Ammon's horn (tissue), 1 donor: ENCODE results near the gene PLCH1.

Experiments used
- DNase-seq: peaks from one replicate; pipeline ENCODE4 v3.0.0-alpha.2; 2016; ENCODE audit warnings: low spot score

Gene PLCH1

DNA sequence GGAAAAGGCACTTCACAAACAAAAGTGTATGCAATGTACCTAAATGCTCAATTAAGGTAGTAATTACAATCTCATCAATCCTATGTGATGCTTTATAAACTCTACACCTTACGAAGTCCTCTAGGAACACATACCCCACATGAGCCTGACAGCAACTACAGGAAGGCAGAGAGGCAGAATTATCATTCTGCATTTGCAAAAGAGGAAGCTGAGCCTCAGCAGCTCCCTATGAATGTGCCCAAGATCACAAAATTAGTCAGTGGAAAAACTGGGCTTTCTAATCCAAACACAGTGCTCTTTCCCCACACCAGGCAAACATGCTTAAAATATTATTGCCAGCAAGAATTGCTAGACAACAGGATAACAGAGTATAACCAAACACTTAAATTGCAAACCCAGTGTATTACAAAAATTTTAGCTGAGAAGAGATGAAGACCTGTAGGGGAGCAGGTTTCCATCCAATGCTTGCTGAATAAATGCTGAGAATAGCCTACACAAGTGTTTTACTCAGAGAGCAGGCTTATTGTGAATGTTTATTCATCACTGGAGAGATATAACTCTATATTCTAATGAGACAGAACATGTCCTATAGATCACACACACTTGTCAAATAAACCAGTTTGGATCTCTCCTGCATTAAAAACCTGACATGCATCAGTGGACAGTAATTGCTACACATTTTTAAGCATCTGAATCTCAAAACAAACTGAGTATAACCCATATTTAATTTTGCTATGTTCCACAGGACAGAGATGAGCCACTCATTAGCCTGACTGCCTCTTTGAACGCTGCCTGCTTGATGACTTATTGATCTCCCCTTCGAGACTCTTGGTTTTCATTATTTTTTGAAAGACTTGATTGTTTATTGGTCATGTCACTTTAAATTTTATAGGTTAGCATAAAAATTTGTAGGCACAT lies 62.2 kb downstream of the PLCH1 start:
- no peak for DNase-seq

DNA sequence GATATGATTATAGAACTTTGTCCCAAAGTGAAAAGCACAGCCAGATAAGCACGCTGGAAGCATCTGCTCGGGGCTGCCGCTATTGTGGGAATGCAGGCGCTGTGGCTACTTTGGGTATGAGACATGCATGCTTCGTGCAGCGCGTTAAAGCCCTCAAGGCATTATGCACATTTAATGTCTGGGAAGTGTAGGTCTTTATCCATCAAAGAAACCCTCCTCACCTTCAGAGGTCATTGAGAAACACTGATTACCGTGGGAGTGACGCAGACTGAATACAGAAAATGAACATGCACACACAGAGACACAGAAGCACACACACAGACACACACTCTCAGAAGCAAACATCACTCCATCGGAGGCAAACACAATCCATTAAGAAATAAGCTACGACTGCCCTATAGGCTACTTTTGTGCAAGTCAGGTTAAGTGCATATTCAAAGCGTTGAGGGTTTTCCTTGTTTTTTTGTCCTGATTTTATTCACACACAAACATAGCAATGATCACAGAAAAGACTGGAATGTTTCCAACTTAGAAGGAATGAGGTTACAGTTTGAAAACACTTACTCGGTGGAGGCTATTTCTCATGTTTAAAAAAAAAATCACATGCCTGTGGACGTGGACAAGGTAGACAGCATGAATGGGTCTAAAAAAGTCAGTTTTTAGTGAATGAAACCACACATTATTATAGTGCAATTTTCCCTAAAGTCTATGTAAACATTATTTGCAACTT lies 68.5 kb downstream of the PLCH1 start:
- DNase-seq = peak; percentile 37

GRCh38 chr3:155675094-155675493 lies 69.8 kb downstream of the PLCH1 start:
- DNase-seq = no peak

DNA sequence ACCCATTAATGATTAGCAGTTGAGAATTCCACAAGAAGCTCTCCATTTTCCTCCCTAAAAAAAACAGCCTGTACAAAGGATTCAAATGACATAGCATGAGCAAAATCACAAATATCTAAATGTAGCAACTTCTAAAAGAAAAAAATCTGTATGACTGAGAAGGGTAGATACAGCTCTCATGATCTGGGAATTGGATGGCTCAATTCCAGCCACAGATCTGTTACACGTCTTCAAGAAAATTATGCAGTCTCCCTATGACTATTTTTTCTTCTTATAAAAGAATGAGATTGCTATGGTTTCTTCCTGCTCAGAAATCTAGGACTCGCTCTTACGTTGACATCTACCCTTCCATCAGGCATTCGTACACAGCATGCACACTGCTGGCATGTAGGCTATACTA lies 71.5 kb downstream of the PLCH1 start:
- DNase-seq = no peak

DNA sequence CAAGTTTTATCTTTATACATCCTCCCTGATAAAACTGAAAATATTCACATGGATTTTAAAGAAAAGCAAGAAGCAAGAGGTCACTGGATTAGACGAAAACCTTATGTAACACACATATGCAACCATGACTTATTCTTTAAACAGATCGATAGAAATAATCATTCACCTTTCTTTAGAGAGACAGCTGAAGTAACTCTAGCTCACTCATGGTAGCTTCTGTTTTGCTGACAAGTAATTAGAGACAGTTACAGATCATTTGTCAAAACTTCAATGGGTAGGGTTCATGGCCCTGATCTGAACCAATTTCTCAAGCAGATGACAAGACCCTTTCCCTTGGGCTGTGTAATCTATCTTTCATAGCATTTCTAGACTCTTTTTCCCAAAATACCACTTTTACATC lies 74.5 kb downstream of the PLCH1 start:
- DNase-seq = no peak

GRCh38 chr3:155667988-155668387 lies 76.9 kb downstream of the PLCH1 start:
- DNase-seq = no peak

- DNase-seq = peak; percentile 63
These were observed 79.8 kb downstream of the PLCH1 start for GRCh38 chr3:155664925-155665695.

DNA sequence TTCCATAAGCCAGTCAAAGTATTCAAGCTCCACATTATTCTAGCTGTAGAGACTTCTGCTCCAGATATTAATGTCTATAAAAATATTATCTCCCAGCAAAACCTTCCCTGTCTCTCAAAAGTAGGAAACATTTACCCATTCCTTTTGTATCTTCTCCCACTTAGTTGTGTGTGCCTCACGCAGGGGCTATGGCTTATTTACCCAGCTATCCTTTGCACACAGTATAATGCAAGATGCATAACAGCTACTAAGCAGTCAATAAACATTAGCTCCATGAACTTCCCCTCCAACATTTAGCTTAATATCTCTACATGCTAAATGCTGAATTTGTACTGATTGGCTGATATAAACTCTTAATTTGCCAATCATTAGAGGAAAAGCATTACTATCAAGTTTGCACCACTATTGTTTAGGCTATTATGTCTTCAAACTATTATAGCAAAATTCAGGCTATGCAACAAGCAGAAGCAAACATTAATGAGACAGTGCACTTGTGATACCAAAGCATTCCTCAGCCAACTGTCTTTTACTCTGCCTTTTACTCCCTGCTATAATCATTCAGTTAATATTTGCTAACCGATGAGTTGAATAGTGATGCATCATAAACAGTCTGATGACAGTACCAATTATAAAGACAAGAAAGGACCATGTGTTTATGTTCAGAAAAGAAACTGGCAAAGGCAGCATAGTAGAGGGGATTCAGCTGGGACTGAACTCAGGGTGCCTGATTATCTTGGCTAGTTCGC lies 81.2 kb downstream of the PLCH1 start:
- no peak for DNase-seq

DNA sequence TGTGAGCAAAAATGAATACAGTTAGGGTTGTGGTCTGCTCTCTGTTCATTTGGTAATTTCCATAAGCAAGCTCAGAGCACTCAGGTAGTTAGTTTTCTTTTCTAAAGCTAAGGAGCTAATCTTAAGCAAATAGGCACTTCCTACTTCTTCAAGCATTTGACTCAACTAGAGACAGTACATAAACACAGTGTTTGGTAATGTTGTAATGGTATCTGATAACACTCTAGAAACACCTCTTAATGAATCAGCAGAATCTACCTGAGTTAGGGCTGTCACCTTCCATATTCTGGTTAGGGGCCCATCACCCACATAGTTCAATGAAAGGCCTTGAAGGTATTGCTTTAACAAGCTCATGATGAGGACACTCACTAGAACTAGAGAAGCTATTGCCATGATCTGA lies 83.1 kb downstream of the PLCH1 start:
- DNase-seq = no peak

- DNase-seq = no peak
These were observed 83.8 kb downstream of the PLCH1 start for GRCh38 chr3:155661042-155661441.

DNA sequence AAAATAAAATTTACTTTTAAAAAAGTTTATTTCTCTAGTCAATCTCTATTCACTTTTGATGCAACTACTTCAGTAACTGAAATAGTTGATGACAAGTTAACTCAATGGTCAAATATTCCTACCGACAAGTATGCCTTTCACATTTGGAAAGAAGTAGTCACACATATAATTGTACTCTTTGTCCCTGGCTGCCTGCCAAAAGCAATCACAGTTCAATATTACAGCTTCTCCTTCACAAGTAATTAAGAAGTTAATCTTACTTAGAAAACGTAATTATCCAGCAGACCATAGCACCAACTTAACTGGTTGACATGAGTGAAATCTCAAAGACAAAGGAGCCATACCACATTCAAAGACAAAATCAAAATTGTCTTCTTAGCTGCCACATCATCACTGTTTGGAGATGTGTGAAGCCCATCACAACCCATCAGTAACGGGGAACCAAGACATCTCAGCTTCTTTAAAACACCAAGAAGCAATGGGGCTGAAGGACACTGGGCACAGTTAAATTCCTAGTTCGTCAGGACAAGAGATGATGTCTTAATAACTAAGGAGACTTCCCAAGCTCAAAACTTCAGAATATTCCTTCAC lies 86.1 kb downstream of the PLCH1 start:
- no peak for DNase-seq

DNA sequence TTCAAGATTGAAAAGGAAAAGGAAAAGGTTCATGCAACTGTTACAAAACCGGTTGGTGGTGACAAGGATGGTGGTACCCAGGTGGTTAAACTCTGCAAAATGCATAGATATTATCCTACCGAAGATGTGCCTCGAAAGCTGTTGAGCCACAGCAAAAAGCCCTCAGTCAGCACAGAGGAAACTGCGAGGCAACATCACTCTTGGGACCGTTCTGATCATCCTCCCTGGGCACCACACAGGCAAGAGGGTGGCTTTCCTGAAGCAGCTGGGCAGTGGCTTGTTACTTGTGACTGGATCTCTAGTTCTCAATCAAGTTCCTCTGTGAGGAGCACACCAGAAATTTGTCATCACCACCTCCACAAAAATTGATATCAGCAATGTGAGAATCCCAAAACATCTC lies 86.9 kb downstream of the PLCH1 start:
- DNase-seq = no peak

GRCh38 chr3:155657161-155657560 lies 87.7 kb downstream of the PLCH1 start:
- DNase-seq = no peak

DNA sequence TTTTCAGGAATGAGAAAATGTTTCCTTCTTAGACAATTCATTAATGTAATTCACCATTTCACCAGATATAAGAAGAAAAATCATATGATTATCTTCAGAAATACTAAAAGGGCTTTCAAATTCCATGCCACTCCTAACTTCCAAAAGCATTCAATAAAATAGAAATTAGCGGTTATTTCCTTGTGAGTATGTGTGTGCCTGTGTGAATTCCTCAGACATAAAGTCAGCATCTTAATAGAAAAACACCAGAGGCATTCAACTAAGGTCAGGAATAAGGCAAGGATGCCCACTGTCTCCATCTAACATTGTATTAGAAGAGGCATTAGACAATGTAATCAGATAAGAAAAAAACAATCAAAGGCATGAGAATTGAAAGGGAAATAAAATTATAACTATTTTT lies 88.4 kb downstream of the PLCH1 start:
- DNase-seq = no peak

DNA sequence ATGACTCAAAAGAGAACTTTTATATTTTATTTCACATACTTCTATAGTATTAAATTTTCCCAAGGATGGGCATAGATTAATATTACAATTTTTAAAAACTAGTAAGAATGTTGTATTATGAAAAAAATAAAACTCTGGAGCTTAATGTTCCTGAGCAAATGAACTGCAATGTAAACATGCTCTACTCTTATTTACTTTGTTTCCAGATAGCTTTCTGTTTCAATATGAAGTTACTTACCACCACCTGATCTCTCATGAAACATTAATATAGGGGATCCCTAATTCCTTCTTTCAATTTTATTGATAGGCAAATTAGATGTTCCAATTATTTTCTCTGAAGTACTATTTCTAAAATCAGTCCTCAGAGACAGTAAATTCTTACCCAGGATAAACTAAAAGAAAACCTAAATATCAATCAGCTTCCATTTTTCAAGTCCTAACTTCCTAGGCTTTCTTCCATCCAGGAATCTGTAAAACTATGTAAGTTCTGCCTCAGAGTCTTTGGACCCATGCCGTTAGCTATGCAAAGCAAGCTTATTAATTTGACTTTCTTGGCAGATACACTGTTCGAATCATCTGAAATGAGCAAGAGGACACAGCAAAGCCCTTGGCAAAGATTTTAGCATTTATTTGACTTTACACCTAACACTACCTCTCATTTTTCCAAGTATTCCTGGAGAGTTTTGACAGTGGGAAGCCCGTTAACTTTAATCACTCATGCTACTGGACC lies 93.2 kb downstream of the PLCH1 start:
- no peak for DNase-seq

DNA sequence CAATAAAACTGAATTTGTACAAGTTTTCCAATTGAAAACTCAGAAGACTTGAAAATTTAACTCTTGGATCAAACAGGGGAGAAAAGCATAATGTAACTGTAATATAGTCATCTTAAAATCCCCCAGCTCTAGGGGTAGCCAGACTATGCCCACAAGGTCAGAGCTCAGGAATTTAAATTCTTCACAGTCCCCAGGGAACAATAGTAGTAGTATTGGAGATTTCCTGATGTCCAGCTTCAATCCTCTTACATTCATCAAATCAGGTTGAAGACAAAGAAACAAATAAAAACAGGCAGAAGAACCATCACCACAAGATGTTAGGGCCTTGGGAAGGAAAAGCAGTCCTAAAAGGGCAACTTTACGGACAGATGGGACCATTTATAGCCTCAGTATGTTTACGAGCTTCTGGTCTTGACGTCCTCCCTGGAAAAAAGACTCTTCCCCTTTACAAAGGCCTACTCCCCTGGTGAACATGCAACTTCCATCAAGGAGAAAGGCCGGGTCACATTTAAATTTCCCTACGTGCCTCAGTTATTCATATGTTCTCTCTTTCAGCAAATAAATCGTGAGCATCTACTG lies 96.8 kb downstream of the PLCH1 start:
- DNase-seq = no peak

- no peak for DNase-seq
These were observed 97.7 kb downstream of the PLCH1 start for GRCh38 chr3:155647206-155647605.

GRCh38 chr3:155646669-155647068 lies 98.2 kb downstream of the PLCH1 start:
- DNase-seq = no peak

GRCh38 chr3:155646128-155646527 lies 98.7 kb downstream of the PLCH1 start:
- DNase-seq = no peak

DNA sequence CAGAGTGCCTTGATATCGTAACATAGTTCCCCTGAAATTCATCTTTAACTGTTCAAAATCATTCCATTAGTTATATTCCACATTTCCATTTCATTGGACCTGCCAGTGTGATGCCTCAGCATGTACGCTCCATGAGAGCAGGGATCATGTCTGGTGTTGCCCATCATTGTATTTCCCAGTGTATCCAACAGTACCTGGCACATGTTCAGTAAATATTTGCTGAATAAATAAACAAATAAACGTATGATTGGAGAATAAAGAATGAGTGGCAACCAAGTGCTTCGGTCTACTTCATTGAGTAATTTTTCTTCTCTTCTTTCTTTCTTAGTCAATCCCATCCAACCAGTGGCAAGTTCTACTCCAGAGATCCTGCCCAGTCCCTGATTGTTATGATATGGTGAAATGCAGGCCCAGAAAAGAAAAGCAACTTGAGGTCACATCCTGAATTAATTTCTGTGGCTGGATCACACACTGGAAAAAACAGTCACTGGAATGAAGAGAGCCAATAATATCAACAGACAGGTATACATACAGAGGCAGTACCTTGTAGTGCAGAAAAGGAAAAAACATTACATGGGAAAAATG lies 101.2 kb downstream of the PLCH1 start:
- no peak for DNase-seq
